Measurements from ENCODE around the gene APEH. TPM values are rescaled to one million over a fixed set of nuclear protein-coding genes. Genes with fewer than 3 reads are reported as not detected.

Gene APEH
- total RNA-seq, 6 experiments from 2014 or later: 60.9 to 114 (median 90.5) TPM

GRCh38 chr3:49717211-49717958 lies 43.2 kb downstream of the APEH start:
- Histone ChIP-seq H3K4me3 (no peak overlapping the region), H3K4me1 (peaks cover 0 to 13% (median 0%) of the 10 kb centered on the region in 4 donors), H3K36me3 (peaks cover 0 to 27% (median 14%) of the 10 kb centered on the region in 4 donors), H3K27ac (no peak overlapping the region), H3K9me3 (no peaks in the 10 kb centered on the region), H3K27me3 (no peaks in the 10 kb centered on the region)
- DNase-seq (peak in 1 of 3 donors; percentile 47), ATAC-seq (no peak)
- 90% methylated on average over 2 of the region's 14 CpGs for WGBS (ENCODE audit: insufficient coverage, low coverage, low lambda C conversion rate, missing lambda C conversion rate)
- intact Hi-C loops (cut with DNase I): no loop called here
- no peak for TF ChIP-seq CTCF (IDR thresholded peaks at IDR 0.05)
- no peak for TF ChIP-seq POLR2A (IDR thresholded peaks at IDR 0.05)

DNA sequence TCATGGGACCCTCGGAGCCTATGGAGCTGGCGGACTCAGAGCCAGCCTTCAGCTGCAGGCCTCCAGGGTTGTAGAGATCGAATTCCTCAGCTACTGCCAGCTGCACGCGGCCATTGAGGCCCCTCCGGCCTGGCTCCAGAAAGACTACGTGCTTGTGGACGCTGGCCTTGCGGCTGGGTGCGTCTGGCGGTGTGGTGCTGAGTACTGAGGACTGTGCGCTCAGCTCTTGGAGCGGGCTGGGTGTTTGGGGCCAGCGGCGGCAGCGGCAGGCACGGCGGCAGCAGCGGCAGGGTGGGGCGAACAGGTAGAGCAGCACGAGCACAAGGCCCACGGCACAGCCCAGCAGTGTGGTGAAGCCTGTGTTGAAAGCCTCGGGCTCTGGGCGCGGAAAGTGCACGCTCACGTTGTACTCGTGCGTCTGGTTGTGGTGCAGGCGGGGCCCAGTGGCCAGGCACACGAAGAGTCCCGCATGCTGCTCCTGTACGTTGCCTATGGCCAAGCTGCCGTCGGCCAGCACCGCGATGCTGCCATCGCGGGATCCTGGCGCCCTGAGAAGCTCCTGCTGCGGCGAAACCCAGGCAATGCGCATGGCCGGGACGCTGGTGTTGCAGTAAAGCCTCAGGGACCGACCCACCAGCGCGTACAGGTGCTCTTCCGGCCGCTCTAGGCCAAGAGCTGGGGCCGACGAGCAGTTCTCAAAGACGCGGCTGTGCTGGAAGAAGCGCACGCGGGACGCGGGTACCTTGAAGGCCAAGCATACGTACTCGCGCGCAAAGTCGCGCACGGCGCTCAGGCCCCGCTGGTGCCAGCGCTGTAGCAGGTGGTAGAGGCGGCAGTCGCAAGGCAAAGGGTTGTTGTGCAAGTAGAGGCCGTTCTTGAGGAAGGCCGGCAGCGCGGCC lies 44.1 kb downstream of the APEH start:
- no peak overlapping the region for H3K27ac ChIP-seq
- TF ChIP-seq CTCF (IDR thresholded peaks at IDR 0.05): no peak
- no peak for TF ChIP-seq POLR2A (IDR thresholded peaks at IDR 0.05)
- peak in 1 of 3 donors; percentile 53 for DNase-seq
- intact Hi-C loops (cut with DNase I): no loop called here
- H3K27me3 ChIP-seq: no peaks in the 10 kb centered on the region
- peaks cover 0 to 26% (median 11%) of the 10 kb centered on the region in 4 donors for H3K36me3 ChIP-seq
- no peak for ATAC-seq
- no peak overlapping the region for H3K4me3 ChIP-seq
- 79% methylated on average over 7 of the region's 75 CpGs for WGBS (ENCODE audit: insufficient coverage, low coverage, low lambda C conversion rate, missing lambda C conversion rate)
- no peaks in the 10 kb centered on the region for H3K9me3 ChIP-seq
- H3K4me1 ChIP-seq: peaks cover 0 to 20% (median 0%) of the 10 kb centered on the region in 4 donors

DNA sequence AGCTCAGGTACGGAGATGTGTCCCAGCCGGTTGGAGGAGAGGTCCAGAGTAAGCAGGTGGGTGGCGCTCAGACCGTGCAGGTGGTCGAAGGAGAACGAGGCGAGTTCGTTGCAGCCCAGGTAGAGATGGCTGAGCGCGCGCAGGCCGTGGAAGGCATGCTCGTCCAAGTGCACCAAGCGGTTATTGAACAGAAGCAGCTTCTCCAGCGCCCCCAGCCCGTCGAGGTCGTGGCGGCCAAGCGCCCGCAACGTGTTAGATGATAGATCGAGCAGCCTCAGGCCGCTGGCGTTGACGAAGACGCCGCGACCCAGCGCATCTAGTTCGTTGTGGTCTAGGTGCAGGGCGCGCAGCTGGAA lies 44.7 kb downstream of the APEH start:
- H3K36me3 ChIP-seq: peaks cover 0 to 26% (median 11%) of the 10 kb centered on the region in 4 donors
- no peak for ATAC-seq

More for the DNA sequence above, 44.7 kb downstream of the APEH start:
- TF ChIP-seq CTCF (IDR thresholded peaks at IDR 0.05): no peak
- TF ChIP-seq POLR2A (IDR thresholded peaks at IDR 0.05): no peak
- Histone ChIP-seq H3K4me1 (peaks cover 0 to 20% (median 0%) of the 10 kb centered on the region in 4 donors), H3K4me3 (peak overlapping the region; percentile 26 to 51 (median 31)), H3K27ac (no peak overlapping the region), H3K9me3 (no peaks in the 10 kb centered on the region), H3K27me3 (no peaks in the 10 kb centered on the region)
- WGBS (ENCODE audit: insufficient coverage, low coverage, low lambda C conversion rate, missing lambda C conversion rate): 41% methylated on average over 10 of the region's 33 CpGs
- DNase-seq: peak in 1 of 3 donors; percentile 55
- intact Hi-C loops (cut with DNase I): no loop called here
